PFSK-1 (cell line): Measurements from ENCODE around the gene IDH3G.

Experiments
- FOXP2 ChIP-seq: optimal IDR thresholded peaks from 2 replicates; pipeline ENCODE3; 2011; ENCODE audit warnings: borderline replicate concordance, control low read depth, inconsistent platforms; ENCODE audit not compliant: insufficient read depth; ENCODE audit errors: extremely low read length, extremely low read depth
- POLR2AphosphoS5 ChIP-seq: IDR thresholded peaks from 2 replicates; pipeline ENCODE4 v1.6.1; 2012; ENCODE audit warnings: low read depth, mild to moderate bottlenecking, control low read depth, low read length, moderate library complexity
- REST ChIP-seq, 2 experiments: IDR thresholded peaks; 2 replicates each; pipeline versions ENCODE4 v1.6.1 to v1.8.0; 2011 to 2012; ENCODE audit warnings: low read depth in 2 of 2, low read length in 2 of 2, control low read depth in 1 of 2, inconsistent platforms in 1 of 2, mild to moderate bottlenecking in 1 of 2, moderate library complexity in 1 of 2; ENCODE audit not compliant: insufficient read depth in 1 of 2
- SIN3A ChIP-seq: IDR thresholded peaks from 2 replicates; pipeline ENCODE4 v1.6.1; 2012; ENCODE audit warnings: mild to moderate bottlenecking, low read length, moderate library complexity, borderline replicate concordance; ENCODE audit not compliant: insufficient read depth
- TAF1 ChIP-seq: IDR thresholded peaks from 2 replicates; pipeline ENCODE4 v1.6.1; 2012; ENCODE audit warnings: low read length, control low read depth, borderline replicate concordance; ENCODE audit not compliant: insufficient read depth

The IDH3G gene

GRCh38 chrX:153767674-153768055 lies 26.5 kb downstream of the IDH3G start:
- TF ChIP-seq POLR2AphosphoS5: no peak
- no peak for TF ChIP-seq TAF1
- no peak for TF ChIP-seq REST (IDR thresholded peaks at IDR 0.05; ENCODE audit: insufficient read depth in 1 of 2, low read depth in 2 of 2, low read length in 2 of 2)
- TF ChIP-seq SIN3A: no peak

GRCh38 chrX:153766871-153767673 lies 27.1 kb downstream of the IDH3G start:
- no peak for TF ChIP-seq POLR2AphosphoS5
- TF ChIP-seq SIN3A: no peak
- no peak for TF ChIP-seq TAF1
- no peak for TF ChIP-seq FOXP2
- TF ChIP-seq REST (IDR thresholded peaks at IDR 0.05; ENCODE audit: insufficient read depth in 1 of 2, low read depth in 2 of 2, low read length in 2 of 2): no peak

- TF ChIP-seq POLR2AphosphoS5: no peak
- TF ChIP-seq REST (IDR thresholded peaks at IDR 0.05; ENCODE audit: insufficient read depth in 1 of 2, low read depth in 2 of 2, low read length in 2 of 2): no peak
- no peak for TF ChIP-seq TAF1
- no peak for TF ChIP-seq SIN3A
- TF ChIP-seq FOXP2: no peak
Measured at GRCh38 chrX:153766098-153766817, 27.9 kb downstream of the IDH3G start.

- TF ChIP-seq FOXP2: no peak
- no peak for TF ChIP-seq POLR2AphosphoS5
- TF ChIP-seq SIN3A: no peak
- TF ChIP-seq REST (IDR thresholded peaks at IDR 0.05; ENCODE audit: insufficient read depth in 1 of 2, low read depth in 2 of 2, low read length in 2 of 2): no peak
- no peak for TF ChIP-seq TAF1
Measured at GRCh38 chrX:153765138-153766079, 28.8 kb downstream of the IDH3G start.
